ENCODE measurements around the gene ADNP2. TPM values are rescaled to one million over a fixed set of nuclear protein-coding genes. Genes with fewer than 3 reads are reported as not detected.
A peak's percentile ranks its signal among the peaks of the same experiment; 100 is the strongest.

The ADNP2 gene
- total and polyA plus RNA-seq, 4 experiments from 2014 or later: 7.1 to 20.9 (median 14.7) TPM

DNA sequence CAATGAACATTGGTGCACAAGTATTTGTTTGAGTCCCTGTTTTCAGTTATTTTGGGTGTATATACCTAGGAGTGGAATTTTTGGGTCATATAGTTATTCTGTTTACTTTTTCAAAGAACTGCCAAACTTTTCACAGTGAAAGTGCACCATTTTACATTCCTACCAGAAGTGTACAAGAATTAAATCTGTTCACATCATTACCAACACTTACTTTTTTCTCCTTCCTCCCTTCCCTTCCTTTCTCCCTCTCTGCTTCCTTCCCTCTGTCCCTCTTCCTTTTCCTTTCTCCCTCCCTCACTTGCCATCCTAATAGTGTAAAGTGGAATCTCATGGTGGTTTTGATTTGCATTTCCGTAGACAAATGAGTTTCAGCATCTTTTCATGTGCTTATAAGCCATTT is 11.9 kb downstream of the ADNP2 start:
- intact Hi-C loops (cut with micrococcal nuclease): no loop called here
- H3K27me3 Mint-ChIP-seq: no peaks in the 10 kb centered on the region
- H3K27ac Mint-ChIP-seq: peak overlapping the region in 1 of 7 donors; percentile 46
- ChIA-PET POLR2A (ENCODE audit: partially characterized antibody) (no interaction called here), CTCF (ENCODE audit: partially characterized antibody) (no interaction called here)
- H3K4me3 Mint-ChIP-seq: no peak overlapping the region
- Histone ChIP-seq H3K4me1 (ENCODE audit: insufficient read depth, low read length) (no peaks in the 10 kb centered on the region), H3K4me3 (ENCODE audit: low read length in 2 of 2) (no peak overlapping the region), H3K27ac (ENCODE audit: low read depth, low read length) (no peak overlapping the region), H3K9me3 (ENCODE audit: control insufficient read depth in 1 of 2, low read length in 2 of 2) (no peaks in the 10 kb centered on the region), H3K36me3 (ENCODE audit: insufficient read depth, low read length) (peaks cover 7% of the 10 kb centered on the region), H3K27me3 (ENCODE audit: insufficient read depth, low read length) (no peaks in the 10 kb centered on the region)
- no peak for DNase-seq
- H3K36me3 Mint-ChIP-seq: peaks cover 49 to 58% of the 10 kb centered on the region in 2 donors
- H3K9me3 Mint-ChIP-seq: no peaks in the 10 kb centered on the region
- peaks cover 18 to 41% (median 29%) of the 10 kb centered on the region in 4 donors for H3K4me1 Mint-ChIP-seq

DNA sequence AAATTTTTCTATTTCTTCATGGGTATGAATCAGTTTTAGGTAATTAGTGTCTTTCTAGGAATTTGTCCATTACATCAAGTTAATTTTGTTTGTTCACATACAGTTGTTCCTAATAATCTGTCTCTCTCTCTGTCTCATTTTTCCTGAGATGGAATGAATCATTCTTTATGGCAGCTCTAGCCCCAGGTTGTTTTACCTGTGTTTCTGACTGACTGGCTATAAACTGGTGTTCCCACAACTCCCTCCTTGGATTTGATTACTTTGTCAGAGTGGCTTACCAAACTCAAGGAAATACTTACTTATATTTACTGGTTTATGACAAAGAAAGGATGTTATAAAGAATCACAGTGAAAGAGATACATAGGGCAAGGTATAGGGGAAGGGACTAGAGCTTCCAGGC is 15.1 kb downstream of the ADNP2 start:
- Mint-ChIP-seq H3K4me1 (peaks cover 22 to 53% (median 35%) of the 10 kb centered on the region in 4 donors), H3K36me3 (peaks cover 41 to 48% of the 10 kb centered on the region in 2 donors), H3K27ac (peak overlapping the region in 2 of 7 donors; percentile 4 to 48), H3K9me3 (no peaks in the 10 kb centered on the region), H3K4me3 (no peak overlapping the region), H3K27me3 (no peaks in the 10 kb centered on the region)
- H3K27ac ChIP-seq (ENCODE audit: low read depth, low read length): no peak overlapping the region
- intact Hi-C loops (cut with micrococcal nuclease): no loop called here
- POLR2A ChIA-PET (ENCODE audit: partially characterized antibody): no interaction called here
- no peak overlapping the region for H3K4me3 ChIP-seq (ENCODE audit: low read length in 2 of 2)
- no peaks in the 10 kb centered on the region for H3K9me3 ChIP-seq (ENCODE audit: control insufficient read depth in 1 of 2, low read length in 2 of 2)
- peaks cover 7% of the 10 kb centered on the region for H3K36me3 ChIP-seq (ENCODE audit: insufficient read depth, low read length)
- no peak for DNase-seq
- no peaks in the 10 kb centered on the region for H3K27me3 ChIP-seq (ENCODE audit: insufficient read depth, low read length)
- H3K4me1 ChIP-seq (ENCODE audit: insufficient read depth, low read length): peaks cover 14% of the 10 kb centered on the region
- CTCF ChIA-PET (ENCODE audit: partially characterized antibody): no interaction called here

DNA sequence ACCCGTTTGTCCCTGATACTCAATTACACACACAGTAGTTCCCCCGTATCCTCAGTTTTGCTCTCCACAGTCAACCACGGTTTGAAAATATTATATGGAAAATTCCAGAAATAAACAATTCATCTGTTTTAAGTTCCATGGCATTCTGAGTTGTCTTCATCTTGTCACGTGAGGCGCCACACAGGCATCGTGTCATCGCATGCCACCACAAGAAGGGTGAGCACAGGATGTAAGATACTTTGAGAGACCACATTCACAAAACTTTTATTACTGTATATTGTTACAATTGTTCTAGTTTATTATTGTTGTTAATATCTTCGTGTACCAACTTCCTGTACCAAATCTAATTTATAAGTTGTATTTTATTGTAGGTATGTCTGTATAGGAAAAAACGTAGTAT is 17.7 kb downstream of the ADNP2 start:
- no peaks in the 10 kb centered on the region for H3K36me3 ChIP-seq (ENCODE audit: insufficient read depth, low read length)
- CTCF ChIA-PET (ENCODE audit: partially characterized antibody): no interaction called here
- H3K9me3 ChIP-seq (ENCODE audit: control insufficient read depth in 1 of 2, low read length in 2 of 2): no peaks in the 10 kb centered on the region
- Mint-ChIP-seq H3K9me3 (no peaks in the 10 kb centered on the region), H3K27ac (peak overlapping the region in 2 of 7 donors; percentile 32 to 81), H3K4me3 (peak overlapping the region in 1 of 8 donors; percentile 17), H3K4me1 (peaks cover 29 to 58% (median 42%) of the 10 kb centered on the region in 4 donors), H3K27me3 (no peaks in the 10 kb centered on the region), H3K36me3 (peaks cover 30 to 43% of the 10 kb centered on the region in 2 donors)
- H3K4me3 ChIP-seq (ENCODE audit: low read length in 2 of 2): no peak overlapping the region
- H3K27me3 ChIP-seq (ENCODE audit: insufficient read depth, low read length): no peaks in the 10 kb centered on the region
- POLR2A ChIA-PET (ENCODE audit: partially characterized antibody): no interaction called here
- DNase-seq: no peak
- peaks cover 14% of the 10 kb centered on the region for H3K4me1 ChIP-seq (ENCODE audit: insufficient read depth, low read length)
- no peak overlapping the region for H3K27ac ChIP-seq (ENCODE audit: low read depth, low read length)
- intact Hi-C loops (cut with micrococcal nuclease): no loop called here

DNA sequence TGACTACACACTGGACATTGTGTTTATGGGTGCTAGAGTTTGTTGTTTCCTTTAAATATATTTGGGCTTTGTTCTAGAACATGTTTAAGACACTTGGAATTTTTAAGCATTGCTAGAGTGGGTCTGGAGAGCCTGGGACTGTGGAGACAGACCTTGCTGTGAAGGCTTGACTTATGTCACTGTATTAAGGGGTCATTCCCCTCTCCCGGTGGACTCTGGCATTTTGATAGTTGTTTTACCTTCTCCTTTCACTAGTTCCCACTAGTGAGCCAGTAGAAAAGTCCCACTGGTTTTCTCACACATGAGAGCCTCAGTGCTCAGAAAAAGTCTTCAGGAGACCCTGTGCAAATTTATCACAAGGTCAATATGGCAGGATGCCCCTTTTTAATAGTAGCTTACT is 18.6 kb downstream of the ADNP2 start:
- no peak for DNase-seq
- H3K4me3 ChIP-seq (ENCODE audit: low read length in 2 of 2): no peak overlapping the region
- peaks cover 31 to 38% of the 10 kb centered on the region in 2 donors for H3K36me3 Mint-ChIP-seq
- POLR2A ChIA-PET (ENCODE audit: partially characterized antibody): no interaction called here
- H3K27me3 ChIP-seq (ENCODE audit: insufficient read depth, low read length): no peaks in the 10 kb centered on the region
- H3K4me1 ChIP-seq (ENCODE audit: insufficient read depth, low read length): peaks cover 14% of the 10 kb centered on the region
- peaks cover 24 to 57% (median 39%) of the 10 kb centered on the region in 4 donors for H3K4me1 Mint-ChIP-seq
- H3K9me3 Mint-ChIP-seq: no peaks in the 10 kb centered on the region
- H3K27ac Mint-ChIP-seq: no peak overlapping the region
- H3K27ac ChIP-seq (ENCODE audit: low read depth, low read length): no peak overlapping the region
- H3K27me3 Mint-ChIP-seq: no peaks in the 10 kb centered on the region
- no peak overlapping the region for H3K4me3 Mint-ChIP-seq
- no peaks in the 10 kb centered on the region for H3K36me3 ChIP-seq (ENCODE audit: insufficient read depth, low read length)
- intact Hi-C loops (cut with micrococcal nuclease): no loop called here
- H3K9me3 ChIP-seq (ENCODE audit: control insufficient read depth in 1 of 2, low read length in 2 of 2): no peaks in the 10 kb centered on the region
- CTCF ChIA-PET (ENCODE audit: partially characterized antibody): no interaction called here

DNA sequence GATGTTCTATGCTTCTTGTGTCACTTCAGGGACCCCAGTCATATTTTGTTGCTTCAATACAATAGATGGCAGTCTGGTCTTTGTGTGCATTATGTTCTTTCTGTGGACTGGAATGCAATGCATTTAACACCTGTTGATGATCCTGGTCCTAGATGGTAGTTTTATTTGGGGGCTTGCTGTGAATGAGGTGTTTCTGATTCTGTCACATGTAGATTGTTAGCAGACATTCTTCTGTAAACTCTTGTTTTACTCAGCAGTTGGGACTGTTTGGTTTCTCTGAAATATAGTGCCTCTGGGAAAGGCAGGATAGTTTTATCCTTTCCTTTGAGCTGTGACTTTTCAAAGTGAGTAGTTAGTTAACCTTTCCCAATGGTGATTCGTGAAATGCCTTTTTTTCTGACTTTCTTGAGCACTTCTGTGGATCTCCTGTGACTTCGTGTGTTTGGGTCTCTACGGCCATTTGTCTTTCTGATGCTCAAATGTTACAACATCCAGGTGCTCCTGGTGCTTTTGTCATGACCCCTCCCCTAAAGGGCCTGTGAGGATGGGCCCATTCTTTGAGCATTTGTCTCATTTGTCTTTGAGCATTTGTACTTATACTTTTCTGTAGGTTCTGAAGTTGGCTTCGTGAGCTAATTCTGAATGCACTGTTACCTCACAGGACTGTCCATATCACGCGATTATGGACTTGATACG is 20.8 kb downstream of the ADNP2 start:
- no peak overlapping the region for H3K27ac ChIP-seq (ENCODE audit: low read depth, low read length)
- Mint-ChIP-seq H3K27ac (peak overlapping the region in 1 of 7 donors; percentile 5), H3K36me3 (peaks cover 40 to 51% of the 10 kb centered on the region in 2 donors), H3K4me1 (peaks cover 18 to 45% (median 33%) of the 10 kb centered on the region in 4 donors), H3K4me3 (no peak overlapping the region), H3K27me3 (no peaks in the 10 kb centered on the region), H3K9me3 (no peaks in the 10 kb centered on the region)
- intact Hi-C loops (cut with micrococcal nuclease): no loop called here
- no peaks in the 10 kb centered on the region for H3K9me3 ChIP-seq (ENCODE audit: control insufficient read depth in 1 of 2, low read length in 2 of 2)
- CTCF ChIA-PET (ENCODE audit: partially characterized antibody): no interaction called here
- POLR2A ChIA-PET (ENCODE audit: partially characterized antibody): no interaction called here
- peaks cover 13% of the 10 kb centered on the region for H3K36me3 ChIP-seq (ENCODE audit: insufficient read depth, low read length)
- H3K4me3 ChIP-seq (ENCODE audit: low read length in 2 of 2): no peak overlapping the region
- peaks cover 14% of the 10 kb centered on the region for H3K4me1 ChIP-seq (ENCODE audit: insufficient read depth, low read length)
- no peaks in the 10 kb centered on the region for H3K27me3 ChIP-seq (ENCODE audit: insufficient read depth, low read length)
- no peak for DNase-seq

DNA sequence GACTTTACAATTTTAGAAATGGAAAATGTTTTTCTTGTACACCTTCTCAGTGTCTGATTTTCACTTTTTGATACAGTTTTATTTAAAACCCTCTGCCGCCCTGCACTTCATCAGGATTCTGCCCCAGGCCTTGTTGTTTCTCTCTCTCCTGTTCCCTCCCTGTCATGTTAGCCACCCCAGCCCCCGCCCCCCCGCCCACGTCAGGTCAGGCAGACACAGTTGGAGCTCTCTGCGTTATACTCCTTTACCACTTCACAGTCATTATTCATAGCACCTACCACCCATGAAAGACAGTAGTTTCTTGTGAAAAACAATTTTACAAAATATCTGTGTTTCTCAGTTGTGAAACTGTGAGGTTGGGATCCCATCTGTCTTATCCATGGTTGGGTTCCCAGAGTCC is 21.5 kb downstream of the ADNP2 start:
- H3K4me1 ChIP-seq (ENCODE audit: insufficient read depth, low read length): peaks cover 14% of the 10 kb centered on the region
- Mint-ChIP-seq H3K27me3 (no peaks in the 10 kb centered on the region), H3K36me3 (peaks cover 47 to 58% of the 10 kb centered on the region in 2 donors), H3K9me3 (no peaks in the 10 kb centered on the region), H3K4me3 (no peak overlapping the region), H3K27ac (no peak overlapping the region), H3K4me1 (peaks cover 18 to 45% (median 33%) of the 10 kb centered on the region in 4 donors)
- H3K4me3 ChIP-seq (ENCODE audit: low read length in 2 of 2): no peak overlapping the region
- ChIA-PET POLR2A (ENCODE audit: partially characterized antibody) (no interaction called here), CTCF (ENCODE audit: partially characterized antibody) (no interaction called here)
- H3K27me3 ChIP-seq (ENCODE audit: insufficient read depth, low read length): no peaks in the 10 kb centered on the region
- H3K27ac ChIP-seq (ENCODE audit: low read depth, low read length): no peak overlapping the region
- intact Hi-C loops (cut with micrococcal nuclease): no loop called here
- peaks cover 18% of the 10 kb centered on the region for H3K36me3 ChIP-seq (ENCODE audit: insufficient read depth, low read length)
- no peaks in the 10 kb centered on the region for H3K9me3 ChIP-seq (ENCODE audit: control insufficient read depth in 1 of 2, low read length in 2 of 2)
- DNase-seq: no peak

DNA sequence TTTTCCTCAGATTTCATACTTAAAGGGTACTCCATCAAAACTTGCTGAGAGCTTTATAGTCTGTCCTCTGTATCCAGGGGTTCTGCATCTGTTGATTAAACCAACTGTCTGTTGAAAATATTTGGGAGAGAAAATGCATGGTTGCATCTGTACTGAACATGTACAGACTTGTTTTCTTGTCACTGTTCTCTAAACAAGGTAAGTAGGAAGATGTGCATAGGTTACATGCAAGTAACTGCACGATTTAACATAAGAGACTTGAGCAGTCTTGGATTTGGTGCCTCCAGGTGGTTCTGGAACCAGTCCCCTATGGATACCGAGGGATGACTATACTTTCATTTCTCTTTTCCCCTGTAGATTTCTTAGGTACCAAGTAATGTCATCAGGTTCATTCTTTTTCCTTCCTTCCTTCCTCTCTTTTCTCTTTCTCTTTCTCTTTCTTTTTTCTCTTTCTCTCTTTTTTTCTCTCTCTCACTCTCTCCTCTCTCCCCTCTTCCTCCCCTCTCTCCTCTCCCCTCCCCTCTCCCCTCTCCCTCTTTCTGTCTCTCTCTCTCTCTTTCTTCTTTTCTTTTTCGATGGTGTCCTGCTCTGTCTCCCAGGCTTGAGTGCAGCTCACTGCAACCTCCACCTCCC is 23.2 kb downstream of the ADNP2 start:
- intact Hi-C loops (cut with micrococcal nuclease): no loop called here
- H3K4me3 ChIP-seq (ENCODE audit: low read length in 2 of 2): no peak overlapping the region
- no peak overlapping the region for H3K27ac ChIP-seq (ENCODE audit: low read depth, low read length)
- peak overlapping the region in 1 of 7 donors; percentile 18 for H3K27ac Mint-ChIP-seq
- no peaks in the 10 kb centered on the region for H3K27me3 Mint-ChIP-seq
- no peak for DNase-seq
- H3K36me3 Mint-ChIP-seq: peaks cover 56 to 65% of the 10 kb centered on the region in 2 donors
- H3K36me3 ChIP-seq (ENCODE audit: insufficient read depth, low read length): peaks cover 36% of the 10 kb centered on the region
- H3K4me3 Mint-ChIP-seq: no peak overlapping the region
- H3K9me3 Mint-ChIP-seq: no peaks in the 10 kb centered on the region
- H3K9me3 ChIP-seq (ENCODE audit: control insufficient read depth in 1 of 2, low read length in 2 of 2): no peaks in the 10 kb centered on the region
- ChIA-PET POLR2A (ENCODE audit: partially characterized antibody) (no interaction called here), CTCF (ENCODE audit: partially characterized antibody) (no interaction called here)
- no peaks in the 10 kb centered on the region for H3K27me3 ChIP-seq (ENCODE audit: insufficient read depth, low read length)
- peaks cover 10 to 32% (median 22%) of the 10 kb centered on the region in 4 donors for H3K4me1 Mint-ChIP-seq
- peaks cover 2% of the 10 kb centered on the region for H3K4me1 ChIP-seq (ENCODE audit: insufficient read depth, low read length)

Data from CD4-positive, alpha-beta memory T cell (primary cell).